22Rv1 (cell line): ENCODE results near the gene REG3A.

Experiments used
- ZFX ChIP-seq: fragments of 450-650 bp; IDR thresholded peaks from 2 replicates; pipeline ENCODE4 v1.6.1; 2017; ENCODE audit warnings: antibody characterized with exemption, borderline replicate concordance
- TF ChIP-seq, protein P1 (sequence below): fragments of 450-650 bp; IDR thresholded peaks from 2 replicates; pipeline ENCODE4 v1.5.1; 2017; ENCODE audit warnings: mild to moderate bottlenecking

DNA sequence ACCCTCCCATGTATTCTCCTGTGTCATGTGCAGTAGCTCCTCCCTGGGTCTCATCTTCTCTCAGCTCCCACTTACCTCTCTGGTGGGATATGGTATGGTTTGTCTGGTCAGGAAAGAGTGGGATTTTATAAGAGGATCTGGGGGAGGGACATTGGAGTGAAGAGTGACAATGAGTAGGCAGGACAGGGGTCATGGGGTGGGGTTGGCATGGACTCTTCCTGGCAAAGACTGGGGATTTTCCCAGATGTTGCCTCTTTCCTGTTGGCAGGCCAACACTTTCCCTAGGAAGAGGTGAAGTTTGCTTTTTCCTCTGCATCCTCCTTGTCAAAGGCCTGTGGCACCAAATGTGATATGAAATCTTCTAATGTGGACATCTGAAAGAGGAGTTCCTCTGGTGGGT, at the start of gene REG3A:
- TF ChIP-seq, protein P1, sequence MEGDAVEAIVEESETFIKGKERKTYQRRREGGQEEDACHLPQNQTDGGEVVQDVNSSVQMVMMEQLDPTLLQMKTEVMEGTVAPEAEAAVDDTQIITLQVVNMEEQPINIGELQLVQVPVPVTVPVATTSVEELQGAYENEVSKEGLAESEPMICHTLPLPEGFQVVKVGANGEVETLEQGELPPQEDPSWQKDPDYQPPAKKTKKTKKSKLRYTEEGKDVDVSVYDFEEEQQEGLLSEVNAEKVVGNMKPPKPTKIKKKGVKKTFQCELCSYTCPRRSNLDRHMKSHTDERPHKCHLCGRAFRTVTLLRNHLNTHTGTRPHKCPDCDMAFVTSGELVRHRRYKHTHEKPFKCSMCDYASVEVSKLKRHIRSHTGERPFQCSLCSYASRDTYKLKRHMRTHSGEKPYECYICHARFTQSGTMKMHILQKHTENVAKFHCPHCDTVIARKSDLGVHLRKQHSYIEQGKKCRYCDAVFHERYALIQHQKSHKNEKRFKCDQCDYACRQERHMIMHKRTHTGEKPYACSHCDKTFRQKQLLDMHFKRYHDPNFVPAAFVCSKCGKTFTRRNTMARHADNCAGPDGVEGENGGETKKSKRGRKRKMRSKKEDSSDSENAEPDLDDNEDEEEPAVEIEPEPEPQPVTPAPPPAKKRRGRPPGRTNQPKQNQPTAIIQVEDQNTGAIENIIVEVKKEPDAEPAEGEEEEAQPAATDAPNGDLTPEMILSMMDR = no peak
- TF ChIP-seq ZFX = no peak
